ENCODE measurements around the gene CD93.

Gene CD93

DNA sequence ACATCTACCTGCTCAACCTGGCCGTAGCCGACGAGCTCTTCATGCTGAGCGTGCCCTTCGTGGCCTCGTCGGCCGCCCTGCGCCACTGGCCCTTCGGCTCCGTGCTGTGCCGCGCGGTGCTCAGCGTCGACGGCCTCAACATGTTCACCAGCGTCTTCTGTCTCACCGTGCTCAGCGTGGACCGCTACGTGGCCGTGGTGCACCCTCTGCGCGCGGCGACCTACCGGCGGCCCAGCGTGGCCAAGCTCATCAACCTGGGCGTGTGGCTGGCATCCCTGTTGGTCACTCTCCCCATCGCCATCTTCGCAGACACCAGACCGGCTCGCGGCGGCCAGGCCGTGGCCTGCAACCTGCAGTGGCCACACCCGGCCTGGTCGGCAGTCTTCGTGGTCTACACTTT, 50.4 kb downstream of the CD93 start:
- DNase-seq (ENCODE audit: low read depth), result no peak

DNA sequence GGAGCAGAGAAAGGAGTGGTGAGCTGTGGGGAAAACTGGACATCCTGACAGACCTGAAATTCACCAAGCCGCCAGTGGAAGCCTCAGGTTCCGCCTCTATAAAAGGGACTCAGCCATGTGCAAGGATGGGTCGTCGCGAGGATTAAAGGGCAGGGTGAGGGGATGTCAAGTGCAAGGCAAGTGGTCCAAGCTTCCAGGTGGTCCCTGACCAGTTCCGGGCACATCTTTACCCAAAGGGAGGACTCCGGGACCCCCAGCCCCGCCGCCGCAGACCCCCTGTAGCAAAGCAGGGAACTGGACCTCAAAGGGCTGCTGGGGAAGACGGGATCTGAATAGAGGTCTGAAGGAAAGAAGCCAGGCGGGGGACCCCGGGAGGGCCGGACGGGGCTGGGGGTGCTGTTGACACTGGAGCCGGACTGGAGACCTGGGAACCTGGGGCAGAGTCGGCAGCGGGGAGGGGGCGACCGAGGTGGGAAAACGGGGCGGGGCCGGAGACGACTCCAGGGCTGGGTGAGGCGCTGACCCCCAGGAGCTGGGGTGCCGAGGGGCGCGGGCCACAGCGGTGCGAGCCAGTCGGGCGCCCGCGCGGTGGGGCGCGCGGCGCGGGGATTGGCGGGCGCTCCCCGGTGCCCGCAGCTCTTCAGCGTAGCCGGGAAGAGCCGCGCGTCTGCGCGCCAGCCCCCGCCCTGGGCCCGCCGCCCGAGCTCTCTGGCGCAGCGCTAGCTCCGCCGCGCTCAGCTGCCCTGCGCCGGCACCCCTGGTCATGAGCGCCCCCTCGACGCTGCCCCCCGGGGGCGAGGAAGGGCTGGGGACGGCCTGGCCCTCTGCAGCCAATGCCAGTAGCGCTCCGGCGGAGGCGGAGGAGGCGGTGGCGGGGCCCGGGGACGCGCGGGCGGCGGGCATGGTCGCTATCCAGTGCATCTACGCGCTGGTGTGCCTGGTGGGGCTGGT, 51.1 kb downstream of the CD93 start, which contains the start of gene SSTR4:
Gene SSTR4, plus strand, starts transcription at position 592 of the 951 bp plus-strand sequence. Its CDS starts 172 bp downstream, at position 764.
- DNase-seq (ENCODE audit: low read depth), result no peak

DNA sequence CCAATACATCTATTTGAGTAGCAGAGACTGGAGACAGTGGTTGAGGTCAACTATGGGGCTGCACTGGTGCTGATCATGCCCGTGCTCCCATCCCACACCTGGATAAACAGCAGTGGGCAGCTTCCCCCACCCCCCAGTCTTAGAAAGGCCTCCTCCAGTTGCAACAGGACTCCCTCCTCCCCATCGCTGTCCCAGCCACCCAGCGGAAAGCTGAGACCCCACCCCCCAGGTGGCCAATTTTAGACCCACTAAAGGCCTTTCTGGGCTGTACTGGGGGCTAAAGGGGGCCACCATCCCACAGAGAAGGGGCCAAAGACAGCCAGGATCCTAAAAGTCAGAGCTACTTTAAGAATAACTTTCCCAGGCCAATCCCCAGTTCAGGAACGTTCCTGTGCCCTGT, 52.2 kb downstream of the CD93 start:
- no peak for DNase-seq (ENCODE audit: low read depth)

DNA sequence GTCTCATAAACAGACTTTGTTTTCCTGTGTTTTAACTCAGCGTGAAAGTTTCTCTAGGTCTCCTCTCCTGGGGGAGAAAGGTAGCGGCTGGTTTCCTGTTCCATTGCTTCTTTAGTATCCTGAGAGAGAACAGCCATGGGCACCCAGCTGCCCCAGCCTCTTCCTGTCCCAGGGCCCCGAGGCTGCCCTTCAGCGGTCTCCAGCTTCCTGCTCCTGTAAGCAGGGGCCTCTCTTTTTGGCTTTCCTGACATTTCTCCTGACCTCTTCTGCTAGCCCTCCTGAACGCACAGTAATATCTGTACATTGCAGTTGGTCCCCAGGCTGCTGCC, 53.4 kb downstream of the CD93 start:
- DNase-seq (ENCODE audit: low read depth), result no peak

DNA sequence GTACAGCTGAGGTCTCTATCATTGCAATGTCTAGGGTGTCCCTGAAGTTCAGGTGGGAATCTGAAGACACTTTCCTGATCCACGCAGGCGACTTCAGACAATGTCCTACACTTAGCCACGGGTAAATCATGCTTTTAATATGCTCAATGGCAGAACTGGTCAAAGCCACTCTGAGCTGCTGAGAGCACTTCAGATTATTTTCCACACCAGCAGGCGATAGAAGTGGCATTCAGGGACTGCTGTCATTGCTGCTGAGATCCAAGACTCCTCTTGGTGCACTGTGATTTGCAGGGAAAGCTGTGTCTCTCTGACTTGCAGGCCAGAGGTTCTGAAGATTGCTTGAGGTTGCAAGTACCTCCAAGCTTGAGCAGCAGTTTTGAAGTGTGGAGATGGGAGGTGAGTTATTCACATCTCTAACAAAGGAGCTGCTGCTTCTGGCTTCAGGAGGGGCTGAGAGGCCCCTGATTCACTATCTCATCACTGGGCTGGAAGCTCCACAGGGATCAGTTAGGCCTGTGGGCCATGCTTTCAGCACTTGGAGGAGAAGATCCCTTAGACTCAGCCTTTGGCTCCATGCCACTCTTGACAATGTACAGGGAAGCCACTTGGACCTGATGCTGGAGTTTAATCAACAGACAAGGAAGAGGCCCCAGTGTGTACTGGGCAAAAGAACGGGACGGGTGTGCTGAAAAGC, 53.9 kb downstream of the CD93 start:
- DNase-seq (ENCODE audit: low read depth), result no peak

DNA sequence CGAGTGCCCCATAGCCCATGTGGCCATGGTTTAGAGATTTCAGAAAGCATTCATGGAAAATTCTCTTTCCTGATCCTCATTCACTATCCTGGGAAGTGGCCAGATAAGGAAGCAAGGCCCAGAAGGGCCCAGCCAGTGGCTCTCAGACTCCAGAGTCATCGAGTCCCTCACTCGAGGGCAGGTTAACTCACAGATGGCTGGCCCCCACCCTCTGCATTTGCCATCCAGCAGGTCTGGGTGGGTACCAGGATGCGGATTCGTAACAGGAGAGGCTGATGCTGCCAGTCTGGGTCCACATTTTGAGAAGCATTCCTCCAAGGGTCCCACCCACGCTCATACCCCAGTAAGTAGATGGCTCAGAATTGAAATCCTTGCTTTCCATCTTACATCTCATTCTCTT, 54.8 kb downstream of the CD93 start:
- DNase-seq (ENCODE audit: low read depth), result no peak

All from stimulated activated CD8-positive, alpha-beta memory T cell treated with anti-CD3 and anti-CD28 coated beads, Interleukin-15, amount 100 ng/mL, for 24 hours (primary cell).